Fibroblast of lung (primary cell): ENCODE results near the gene PAK2.

Experiments used
- EZH2 ChIP-seq: IDR thresholded peaks from 2 replicates; pipeline ENCODE4 v1.5.1; 2012; ENCODE audit warnings: low read length, control low read depth, mild to moderate bottlenecking; ENCODE audit errors: missing control alignments
- TF ChIP-seq, protein P1 (sequence below), 2 donors: IDR thresholded peaks in 1 of 2; conservative IDR thresholded peaks in 1 of 2; 1 replicate in 1 of 2; 2 replicates in 1 of 2; pipeline ENCODE4 v1.5.1; 2011 to 2012; ENCODE audit warnings: low read length in 2 of 2, control low read depth in 1 of 2, inconsistent platforms in 1 of 2, low read depth in 1 of 2, mild to moderate bottlenecking in 1 of 2

DNA sequence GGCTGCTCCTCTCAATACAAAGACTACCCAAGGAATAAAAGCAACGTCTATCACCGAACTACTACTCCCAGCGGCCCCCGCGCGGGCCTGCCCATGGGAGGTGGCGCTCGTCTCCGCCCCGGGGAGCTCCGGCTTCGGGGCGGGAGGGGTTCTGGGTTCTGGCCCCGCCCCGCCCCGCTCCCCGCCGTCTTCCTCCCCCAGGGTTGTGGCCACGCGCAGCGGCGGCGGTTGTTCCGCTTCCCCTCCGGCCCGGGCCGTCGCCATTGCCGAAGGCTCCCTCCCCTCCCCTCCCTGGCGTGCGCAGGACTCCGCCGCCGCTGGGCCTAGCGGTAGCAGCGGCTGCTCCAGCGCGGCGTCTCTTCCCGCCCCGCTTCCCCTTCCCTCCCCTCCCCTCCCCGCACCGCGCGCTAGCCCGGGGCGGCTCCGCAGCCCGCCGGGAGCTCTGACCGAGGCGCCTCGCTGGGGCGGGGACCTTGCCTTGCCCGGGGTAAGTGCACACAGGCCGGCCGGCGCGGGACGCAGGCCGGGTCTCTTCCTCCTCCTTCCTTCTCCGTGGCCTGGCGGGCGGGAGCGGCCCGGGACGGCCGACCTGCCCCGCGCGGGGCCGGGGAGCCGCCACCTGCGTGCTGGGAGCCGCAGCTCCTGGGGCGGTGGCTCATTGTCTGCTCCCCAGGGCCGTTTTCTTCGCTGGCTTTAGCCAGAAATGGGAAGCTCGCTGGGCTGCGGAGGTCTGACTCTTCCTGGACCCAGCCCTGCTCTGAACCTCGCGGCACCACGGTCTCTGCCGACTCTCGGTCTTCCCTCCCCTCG lies at the start of gene PAK2:
- no peak for TF ChIP-seq EZH2
- TF ChIP-seq, protein P1, sequence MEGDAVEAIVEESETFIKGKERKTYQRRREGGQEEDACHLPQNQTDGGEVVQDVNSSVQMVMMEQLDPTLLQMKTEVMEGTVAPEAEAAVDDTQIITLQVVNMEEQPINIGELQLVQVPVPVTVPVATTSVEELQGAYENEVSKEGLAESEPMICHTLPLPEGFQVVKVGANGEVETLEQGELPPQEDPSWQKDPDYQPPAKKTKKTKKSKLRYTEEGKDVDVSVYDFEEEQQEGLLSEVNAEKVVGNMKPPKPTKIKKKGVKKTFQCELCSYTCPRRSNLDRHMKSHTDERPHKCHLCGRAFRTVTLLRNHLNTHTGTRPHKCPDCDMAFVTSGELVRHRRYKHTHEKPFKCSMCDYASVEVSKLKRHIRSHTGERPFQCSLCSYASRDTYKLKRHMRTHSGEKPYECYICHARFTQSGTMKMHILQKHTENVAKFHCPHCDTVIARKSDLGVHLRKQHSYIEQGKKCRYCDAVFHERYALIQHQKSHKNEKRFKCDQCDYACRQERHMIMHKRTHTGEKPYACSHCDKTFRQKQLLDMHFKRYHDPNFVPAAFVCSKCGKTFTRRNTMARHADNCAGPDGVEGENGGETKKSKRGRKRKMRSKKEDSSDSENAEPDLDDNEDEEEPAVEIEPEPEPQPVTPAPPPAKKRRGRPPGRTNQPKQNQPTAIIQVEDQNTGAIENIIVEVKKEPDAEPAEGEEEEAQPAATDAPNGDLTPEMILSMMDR (conservative IDR thresholded peaks at IDR 0.05 in 1 of 2, IDR thresholded peaks at IDR 0.05 in 1 of 2; ENCODE audit: low read depth in 1 of 2, low read length in 2 of 2) = no peak
